ENCODE measurements around the gene ABT1.

DNA sequence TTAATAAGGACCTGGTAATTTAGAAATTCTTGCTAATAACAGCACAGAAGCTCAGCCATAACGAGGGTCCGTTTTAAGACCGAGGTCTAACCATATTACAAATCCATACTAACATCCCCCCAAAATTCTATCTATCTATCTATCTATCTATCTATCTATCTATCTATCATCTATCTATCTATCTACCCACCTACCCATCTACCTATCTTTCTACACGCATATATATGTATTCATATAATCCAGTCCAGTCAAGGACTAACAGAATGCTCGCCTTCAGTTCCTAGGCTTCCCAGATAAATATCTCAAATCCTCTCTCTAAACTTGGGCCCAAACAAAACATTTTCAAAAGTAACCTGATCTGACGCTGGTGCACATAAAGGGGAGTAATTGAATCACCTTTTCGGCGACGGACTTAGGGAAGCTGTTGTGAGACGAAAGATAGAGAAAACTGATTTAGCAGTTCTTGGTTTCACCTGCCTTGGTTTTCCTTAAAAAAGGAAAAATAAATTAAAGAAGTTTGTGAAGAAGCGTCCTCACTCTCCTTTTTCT lies 44.0 kb upstream of the ABT1 start:
- TF ChIP-seq, protein P1, sequence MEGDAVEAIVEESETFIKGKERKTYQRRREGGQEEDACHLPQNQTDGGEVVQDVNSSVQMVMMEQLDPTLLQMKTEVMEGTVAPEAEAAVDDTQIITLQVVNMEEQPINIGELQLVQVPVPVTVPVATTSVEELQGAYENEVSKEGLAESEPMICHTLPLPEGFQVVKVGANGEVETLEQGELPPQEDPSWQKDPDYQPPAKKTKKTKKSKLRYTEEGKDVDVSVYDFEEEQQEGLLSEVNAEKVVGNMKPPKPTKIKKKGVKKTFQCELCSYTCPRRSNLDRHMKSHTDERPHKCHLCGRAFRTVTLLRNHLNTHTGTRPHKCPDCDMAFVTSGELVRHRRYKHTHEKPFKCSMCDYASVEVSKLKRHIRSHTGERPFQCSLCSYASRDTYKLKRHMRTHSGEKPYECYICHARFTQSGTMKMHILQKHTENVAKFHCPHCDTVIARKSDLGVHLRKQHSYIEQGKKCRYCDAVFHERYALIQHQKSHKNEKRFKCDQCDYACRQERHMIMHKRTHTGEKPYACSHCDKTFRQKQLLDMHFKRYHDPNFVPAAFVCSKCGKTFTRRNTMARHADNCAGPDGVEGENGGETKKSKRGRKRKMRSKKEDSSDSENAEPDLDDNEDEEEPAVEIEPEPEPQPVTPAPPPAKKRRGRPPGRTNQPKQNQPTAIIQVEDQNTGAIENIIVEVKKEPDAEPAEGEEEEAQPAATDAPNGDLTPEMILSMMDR (conservative IDR thresholded peaks at IDR 0.05 in 1 of 2, IDR thresholded peaks at IDR 0.05 in 1 of 2; ENCODE audit: extremely low read depth in 1 of 2, insufficient read depth in 1 of 2, low read depth in 1 of 2, low read length in 2 of 2), result no peak
- no peak for TF ChIP-seq EZH2 (IDR thresholded peaks at IDR 0.05; ENCODE audit: borderline replicate concordance, low read length)
